Renal cortex interstitium (tissue), 15 donors: ENCODE data around the gene SHQ1. TPM values are rescaled to one million over a fixed set of nuclear protein-coding genes. Genes with fewer than 3 reads are reported as not detected.

Experiments used
- DNase-seq, 11 donors: peaks; one replicate each; pipeline ENCODE4 v3.0.0-alpha.2; 2013; ENCODE audit warnings: low read depth in 9 of 11, low spot score in 4 of 11; ENCODE audit errors: extremely low read depth in 1 of 11
- long read RNA-seq, 16 experiments: transcript quantifications; one replicate each; lab custom pipeline, GENCODE V29; 2026
- polyA plus RNA-seq, 3 donors: library from polyadenylated mRNA; unstranded; fragments of 120-200 nt; gene quantifications; one replicate each; pipeline ENCODE4 v1.2.1, GENCODE V29; 2013; ENCODE audit not compliant: insufficient read length in 3 of 3

The SHQ1 gene
- 10 to 100 TPM; 22.7 to 27.2 (median 23.6) TPM for polyA plus RNA-seq
- long read RNA-seq, donor 1, partial matches to known transcripts: 0 of 3 reads
- long read RNA-seq, donor 1, other reads (novel, unspliced or antisense): 0 of 3 reads
- long read RNA-seq, donor 2, partial matches to known transcripts: 0 of 4 reads
- long read RNA-seq, donor 2, other reads (novel, unspliced or antisense): 0 of 4 reads
- long read RNA-seq, donor 3, transcript SHQ1-201 (11 exons, 2,879 nt): major isoform, 10 of 18 reads
- long read RNA-seq, donor 3, partial matches to known transcripts: 8 of 18 reads
- long read RNA-seq, donor 3, other reads (novel, unspliced or antisense): 0 of 18 reads
- long read RNA-seq, donor 4, full-length matches to known transcripts: 5 of 5 reads
- long read RNA-seq, donor 4, partial matches to known transcripts: 0 of 5 reads
- long read RNA-seq, donor 4, other reads (novel, unspliced or antisense): 0 of 5 reads
- long read RNA-seq, donor 5: 0 reads
- long read RNA-seq, donor 6, transcript SHQ1-201 (11 exons, 2,879 nt): major isoform, 8 of 8 reads
- long read RNA-seq, donor 6, partial matches to known transcripts: 0 of 8 reads
- long read RNA-seq, donor 6, other reads (novel, unspliced or antisense): 0 of 8 reads
- long read RNA-seq, donor 7, transcript SHQ1-201 (11 exons, 2,879 nt): major isoform, 5 of 5 reads
- long read RNA-seq, donor 7, partial matches to known transcripts: 0 of 5 reads
- long read RNA-seq, donor 7, other reads (novel, unspliced or antisense): 0 of 5 reads
- long read RNA-seq, donor 8, transcript SHQ1-201 (11 exons, 2,879 nt): major isoform, 9 of 9 reads
- long read RNA-seq, donor 8, partial matches to known transcripts: 0 of 9 reads
- long read RNA-seq, donor 8, other reads (novel, unspliced or antisense): 0 of 9 reads
- long read RNA-seq, donor 9, transcript SHQ1-201 (11 exons, 2,879 nt): major isoform, 6 of 6 reads
- long read RNA-seq, donor 9, partial matches to known transcripts: 0 of 6 reads
- long read RNA-seq, donor 9, other reads (novel, unspliced or antisense): 0 of 6 reads
- long read RNA-seq, donor 10, transcript SHQ1-201 (11 exons, 2,879 nt): major isoform, 5 of 5 reads
- long read RNA-seq, donor 10, partial matches to known transcripts: 0 of 5 reads
- long read RNA-seq, donor 10, other reads (novel, unspliced or antisense): 0 of 5 reads
- long read RNA-seq, donor 11, partial matches to known transcripts: 0 of 3 reads
- long read RNA-seq, donor 11, other reads (novel, unspliced or antisense): 0 of 3 reads
- long read RNA-seq, donor 12, partial matches to known transcripts: 0 of 1 reads
- long read RNA-seq, donor 12, other reads (novel, unspliced or antisense): 0 of 1 reads
- long read RNA-seq, donor 13, transcript SHQ1-201 (11 exons, 2,879 nt): major isoform, 5 of 5 reads
- long read RNA-seq, donor 13, partial matches to known transcripts: 0 of 5 reads
- long read RNA-seq, donor 13, other reads (novel, unspliced or antisense): 0 of 5 reads
- long read RNA-seq, donor 14, partial matches to known transcripts: 0 of 2 reads
- long read RNA-seq, donor 14, other reads (novel, unspliced or antisense): 0 of 2 reads
- long read RNA-seq, donor 15, partial matches to known transcripts: 0 of 2 reads
- long read RNA-seq, donor 15, other reads (novel, unspliced or antisense): 0 of 2 reads
- long read RNA-seq, donor 16, transcript SHQ1-201 (11 exons, 2,879 nt): major isoform, 12 of 25 reads
- long read RNA-seq, donor 16, partial matches to known transcripts: 13 of 25 reads
- long read RNA-seq, donor 16, other reads (novel, unspliced or antisense): 0 of 25 reads

DNA sequence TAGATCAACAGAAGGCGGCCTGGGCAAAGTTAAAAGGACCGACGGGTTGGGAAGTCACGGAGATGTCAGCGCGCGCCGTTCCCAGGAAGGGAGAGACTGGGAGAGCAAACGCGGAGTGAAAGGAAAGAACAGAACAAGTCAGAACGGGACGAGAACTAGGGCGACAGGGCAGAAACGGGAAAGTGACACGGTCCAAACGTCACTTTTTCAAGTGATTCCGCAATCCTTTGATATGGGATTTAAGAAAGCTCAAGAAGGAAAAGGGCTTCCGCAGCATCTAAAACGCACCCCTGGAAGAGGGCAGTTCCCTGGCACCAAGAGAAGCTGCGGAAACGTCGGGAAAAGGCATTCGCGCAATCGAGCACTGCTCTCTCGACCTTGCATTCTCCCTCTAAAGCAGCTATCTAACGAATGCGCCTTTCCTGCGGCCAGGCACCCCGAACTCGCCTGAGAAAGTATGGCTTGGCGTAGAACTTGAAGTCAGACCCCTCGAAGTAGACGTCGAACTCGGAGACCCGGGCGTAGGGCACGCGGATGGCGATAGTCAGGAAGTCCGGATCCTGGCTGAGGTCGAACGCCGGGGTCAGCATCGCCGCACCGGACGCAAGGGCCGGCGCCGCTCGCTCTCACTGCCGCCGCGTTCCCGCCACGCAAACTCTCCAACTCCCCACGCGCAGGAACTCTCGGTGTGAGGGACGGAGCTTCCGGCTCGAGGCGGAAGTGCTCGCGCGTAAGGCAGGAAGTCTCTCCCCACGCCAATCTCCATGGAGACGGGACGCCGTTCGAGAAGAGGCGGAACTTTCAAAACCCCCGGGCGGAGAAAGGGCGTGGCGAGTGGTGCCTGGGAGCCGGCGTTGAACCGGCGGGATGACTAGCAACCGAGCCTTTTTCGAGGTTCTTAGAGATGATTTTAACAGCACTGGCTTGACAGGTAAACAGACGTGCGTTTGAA, at the start of gene SHQ1:
Gene SHQ1, minus strand, starts transcription at position 695 of the 952 bp plus-strand sequence. Its CDS starts 105 bp downstream, at position 590.
- DNase-seq: peak; percentile 86 to 96 (median 93)

DNA sequence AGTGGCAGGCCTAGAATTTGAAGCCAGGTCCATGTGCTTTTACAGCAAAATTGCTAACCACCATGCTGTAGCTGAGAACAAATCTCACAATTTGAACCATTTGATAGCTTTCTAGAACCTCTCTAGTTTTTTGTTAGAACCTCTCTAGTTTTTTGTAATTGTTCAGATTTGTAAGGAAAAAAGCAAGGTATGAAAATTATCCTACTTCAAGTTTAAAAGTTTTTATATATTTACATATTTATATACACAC, 49.4 kb upstream of the SHQ1 start:
- DNase-seq: no peak

DNA sequence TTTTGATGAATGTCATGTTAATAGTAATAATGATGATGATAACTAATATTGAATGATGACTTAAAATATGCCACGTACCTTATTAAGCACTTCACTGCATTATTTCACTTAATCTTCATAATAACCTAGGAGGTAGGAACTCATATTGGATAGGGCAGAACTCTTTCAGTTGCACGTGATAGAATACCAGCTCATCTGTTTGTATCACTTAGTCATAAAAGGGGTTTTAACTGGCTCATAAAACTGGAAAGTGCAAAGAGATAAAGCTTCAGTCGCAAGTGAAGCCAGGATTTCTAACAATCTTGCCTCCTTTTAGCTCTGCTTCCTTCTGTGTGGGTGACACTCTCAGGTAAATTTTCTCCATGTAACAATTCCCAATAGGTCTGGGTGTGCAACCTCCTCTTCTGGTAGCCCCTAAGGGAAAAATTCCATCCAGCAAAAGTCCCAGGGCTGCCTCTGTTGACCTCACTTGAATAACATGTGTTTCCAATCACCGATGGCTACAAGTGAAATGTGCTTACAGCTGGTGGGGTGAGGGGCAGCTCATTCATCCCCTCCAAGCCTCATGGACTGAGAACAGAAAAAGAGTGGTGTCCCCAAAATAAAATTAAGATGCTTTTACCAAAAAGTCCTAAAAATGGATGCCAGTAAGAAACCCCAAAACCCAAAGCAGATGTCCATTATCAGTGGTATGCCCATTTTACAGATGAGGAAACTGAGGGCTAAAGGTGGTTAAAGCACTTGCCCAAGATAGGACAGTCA, 48.9 kb upstream of the SHQ1 start:
- no peak for DNase-seq

DNA sequence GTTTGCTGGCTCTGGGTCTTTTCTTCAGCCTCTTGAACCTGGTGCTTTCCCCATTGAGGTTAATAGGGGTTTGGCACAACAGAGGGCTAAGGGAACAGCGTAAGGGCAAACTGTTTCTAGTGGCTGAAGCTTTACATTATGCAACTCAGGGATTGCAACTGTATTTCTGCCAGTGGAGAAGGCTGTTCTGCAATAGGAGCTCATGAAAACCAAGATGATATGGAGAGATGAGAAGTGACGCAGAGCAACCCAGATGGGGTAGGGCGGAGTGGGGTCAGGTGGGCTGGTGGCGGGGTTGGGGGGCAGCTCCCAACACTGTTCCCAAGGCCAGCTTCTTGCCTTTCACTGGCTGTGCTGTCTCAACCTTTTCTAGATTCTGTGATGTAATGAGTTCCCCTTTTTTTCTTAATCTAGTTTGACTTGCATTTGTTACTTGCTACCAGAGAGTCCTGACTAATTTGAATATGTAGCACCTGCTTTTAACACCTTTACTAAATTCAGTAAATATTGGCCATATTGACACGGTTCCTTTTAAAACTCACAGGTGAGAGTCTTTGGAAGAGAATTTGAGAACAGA, 46.8 kb upstream of the SHQ1 start:
- no peak for DNase-seq

DNA sequence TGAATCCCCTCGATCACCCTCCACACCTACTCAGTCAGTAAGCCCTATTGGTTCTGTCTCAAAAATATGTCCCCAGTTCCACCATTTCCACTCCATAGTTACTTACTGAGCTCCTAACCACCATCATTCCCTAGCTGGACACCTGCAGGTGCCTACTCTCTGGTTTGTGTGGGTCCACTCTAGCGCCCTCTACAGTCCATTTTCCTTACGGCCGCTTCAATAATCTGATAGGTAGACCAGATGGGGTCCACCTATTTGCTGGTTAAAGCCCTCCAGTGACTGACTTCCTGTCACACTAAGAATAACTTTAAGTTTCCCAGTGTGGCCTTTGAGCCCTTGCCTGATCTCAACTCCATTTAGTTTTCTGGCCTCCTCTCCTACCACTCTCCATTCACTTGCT, 44.6 kb upstream of the SHQ1 start:
- DNase-seq: no peak

DNA sequence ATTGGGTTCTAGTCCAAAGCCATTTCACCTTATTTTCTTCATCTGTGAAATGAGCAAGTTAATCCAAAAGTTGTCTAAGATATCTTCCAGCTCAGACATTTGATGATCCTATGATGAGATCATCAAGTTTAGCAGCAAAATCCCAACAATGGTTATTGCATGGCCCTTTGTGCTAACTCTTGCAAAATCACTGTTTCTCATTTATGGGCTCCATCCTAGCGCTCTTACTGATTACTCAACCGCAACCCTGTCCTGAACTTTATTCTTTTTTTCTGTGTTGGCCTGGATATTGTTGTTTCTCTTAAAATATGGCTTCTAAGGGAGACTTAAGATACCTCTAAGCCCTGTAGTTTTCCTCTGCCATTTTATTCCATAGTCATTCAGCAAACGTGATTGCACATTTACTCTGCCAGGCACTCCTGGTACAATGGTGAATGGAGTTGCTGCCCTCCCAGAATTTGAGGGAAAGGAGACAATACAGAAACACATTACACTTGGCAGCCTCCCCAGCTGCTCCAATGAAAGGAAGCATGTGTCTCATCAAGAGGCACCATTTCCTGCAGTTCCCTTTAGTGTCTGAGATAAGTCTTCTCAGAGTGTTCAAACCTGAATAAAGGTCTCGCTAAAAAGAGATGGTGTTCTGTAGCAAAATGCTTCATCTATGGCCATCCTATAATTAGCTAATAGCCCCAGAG, 44.0 kb upstream of the SHQ1 start:
- no peak for DNase-seq

DNA sequence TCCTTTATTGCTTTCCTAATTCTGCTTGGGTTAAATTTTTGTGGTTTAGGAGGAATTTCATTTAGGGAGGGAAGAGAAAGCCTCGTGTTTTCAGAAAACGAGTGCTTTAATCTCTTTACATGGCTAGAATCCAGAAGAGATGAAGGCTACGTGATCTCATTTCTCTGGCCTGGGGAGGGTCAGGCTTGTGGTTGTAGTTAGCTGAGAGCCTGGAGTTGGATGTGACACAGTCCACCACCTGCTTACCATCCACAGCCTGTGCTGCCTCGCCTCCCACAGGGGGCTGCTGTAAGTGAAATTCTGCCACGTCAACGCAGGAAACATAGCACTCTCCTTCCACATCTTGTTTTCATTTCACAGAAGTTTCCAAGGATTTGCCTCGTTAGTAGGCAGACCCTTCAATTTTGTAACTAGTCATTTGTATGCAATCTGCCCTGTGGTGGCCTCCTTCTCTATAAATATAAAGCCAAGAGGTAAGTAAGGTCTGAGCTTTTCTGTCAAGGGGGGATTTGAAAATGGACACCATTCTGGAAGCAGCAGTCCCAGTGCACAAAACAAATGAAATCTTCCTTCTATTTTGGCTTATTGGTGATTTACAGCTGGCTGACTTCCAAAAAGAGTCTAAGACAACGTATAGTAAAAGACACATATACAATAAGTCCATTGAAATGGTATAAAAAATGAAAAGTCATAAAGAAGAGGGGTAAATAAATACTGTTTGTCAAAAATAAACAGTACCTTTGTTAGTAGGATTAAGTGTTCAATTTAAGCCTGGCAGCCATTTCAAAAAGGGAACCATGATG, 43.0 kb upstream of the SHQ1 start:
- peak in 3 of 11 donors; percentile 53 to 78 (median 63) for DNase-seq

DNA sequence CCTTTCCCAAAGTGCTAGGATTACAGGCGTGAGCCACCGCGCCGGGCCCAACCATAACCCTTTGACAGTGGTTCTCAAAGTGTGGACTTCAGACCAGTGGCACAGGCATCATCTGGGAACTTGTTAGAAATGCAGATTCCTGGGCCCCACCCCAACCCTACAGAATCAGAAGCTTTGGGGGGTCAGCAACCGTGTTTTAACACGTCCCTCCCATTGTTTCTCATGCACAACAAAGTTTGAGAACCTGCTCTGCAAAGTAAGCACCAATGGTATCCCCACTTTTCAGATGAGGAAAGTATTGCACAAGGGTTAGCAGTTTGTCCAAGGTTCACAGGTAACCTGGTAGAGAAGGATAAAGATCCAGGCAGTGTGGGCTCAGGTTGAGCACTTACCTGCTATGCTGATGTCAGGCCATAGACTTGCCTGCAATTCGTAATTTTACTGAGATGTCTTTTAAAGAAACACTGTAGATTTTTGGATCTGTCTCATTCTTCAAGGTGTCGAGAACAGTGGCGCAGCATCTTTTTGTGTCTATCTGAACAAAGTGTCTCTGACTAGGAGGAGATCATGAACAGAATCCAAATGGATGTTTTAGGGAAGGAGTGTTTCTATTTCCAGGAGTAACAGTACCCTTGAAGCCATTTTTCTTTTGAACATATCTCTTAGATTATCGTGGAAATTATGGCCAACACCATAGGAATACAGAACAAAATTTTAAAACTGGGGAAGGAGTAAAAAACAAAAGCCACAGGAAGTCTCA, 42.1 kb upstream of the SHQ1 start:
- DNase-seq: no peak

DNA sequence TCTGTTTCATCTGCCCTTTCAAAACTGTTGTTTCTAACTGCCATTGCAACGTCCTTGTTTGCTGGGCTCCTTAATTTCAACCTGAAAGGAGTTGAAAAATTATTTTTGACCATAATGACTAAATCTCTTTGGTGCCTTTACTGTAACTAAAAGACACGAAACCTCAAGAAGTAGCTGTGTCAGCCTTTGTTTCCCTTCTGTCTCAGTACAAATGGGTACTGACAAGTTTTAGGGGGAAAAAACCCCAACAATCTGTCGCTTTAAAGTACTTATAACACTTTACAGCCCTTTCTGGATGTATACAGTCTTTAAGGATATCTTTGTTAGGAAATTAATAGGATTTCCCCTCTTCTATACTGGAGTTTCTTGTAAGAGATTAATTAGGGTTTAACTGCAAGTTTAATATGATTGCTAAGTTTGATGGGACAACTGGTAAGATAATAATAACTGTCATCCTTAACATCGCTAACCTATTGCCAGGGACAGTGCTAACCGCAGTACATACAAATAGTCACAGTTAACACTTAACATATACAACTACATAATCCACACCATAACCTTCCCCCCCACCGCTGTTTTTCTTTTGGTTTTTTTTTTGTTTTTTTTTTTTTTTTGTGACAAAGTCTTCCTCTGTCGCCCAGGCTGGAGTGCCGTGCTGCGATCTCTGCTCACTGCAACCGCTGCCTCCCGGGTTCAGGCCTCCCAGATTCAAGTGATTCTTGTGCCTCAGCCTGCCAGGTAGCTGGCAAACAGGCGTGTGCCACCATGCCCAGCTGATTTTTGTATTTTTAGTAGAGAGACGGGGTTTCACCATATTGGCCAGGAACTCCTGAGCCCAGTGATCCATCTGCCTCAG, 41.3 kb upstream of the SHQ1 start:
- DNase-seq: no peak

DNA sequence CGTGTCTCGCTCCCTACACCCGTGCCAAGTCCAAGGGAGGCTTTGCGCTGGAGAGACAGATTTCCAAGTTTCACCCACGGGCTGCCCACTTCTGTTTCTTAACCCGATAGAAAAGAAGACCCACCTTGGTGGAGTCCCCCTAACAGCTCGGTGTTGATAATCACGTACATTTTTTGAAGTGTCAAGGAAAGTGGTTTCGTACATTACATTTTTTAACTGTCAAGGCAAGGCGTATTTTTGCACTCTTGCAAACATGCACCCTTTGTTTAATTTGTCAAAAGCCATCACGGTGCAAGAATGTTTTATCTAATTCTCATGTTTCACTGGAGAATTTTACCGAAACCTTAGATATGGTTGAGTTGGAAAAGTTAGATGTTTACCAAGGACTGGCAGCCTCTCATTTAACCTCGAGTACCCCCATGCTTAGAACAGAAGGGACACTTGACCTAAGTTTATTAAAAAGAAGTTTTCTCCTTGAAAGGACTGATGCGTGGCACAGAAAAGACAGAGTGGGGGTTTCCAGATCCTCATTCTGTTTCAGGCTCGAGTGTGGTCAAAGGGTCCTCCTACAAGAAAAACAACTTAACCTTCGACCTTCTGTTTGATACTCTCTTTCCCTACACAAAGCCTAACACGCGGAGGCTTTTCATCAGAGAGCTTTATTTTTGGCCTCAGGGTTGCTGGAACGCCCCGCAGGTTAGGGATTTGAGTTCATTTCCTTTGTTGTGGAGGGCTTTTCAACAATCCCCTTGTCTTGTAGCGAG, 40.5 kb upstream of the SHQ1 start:
- no peak for DNase-seq

DNA sequence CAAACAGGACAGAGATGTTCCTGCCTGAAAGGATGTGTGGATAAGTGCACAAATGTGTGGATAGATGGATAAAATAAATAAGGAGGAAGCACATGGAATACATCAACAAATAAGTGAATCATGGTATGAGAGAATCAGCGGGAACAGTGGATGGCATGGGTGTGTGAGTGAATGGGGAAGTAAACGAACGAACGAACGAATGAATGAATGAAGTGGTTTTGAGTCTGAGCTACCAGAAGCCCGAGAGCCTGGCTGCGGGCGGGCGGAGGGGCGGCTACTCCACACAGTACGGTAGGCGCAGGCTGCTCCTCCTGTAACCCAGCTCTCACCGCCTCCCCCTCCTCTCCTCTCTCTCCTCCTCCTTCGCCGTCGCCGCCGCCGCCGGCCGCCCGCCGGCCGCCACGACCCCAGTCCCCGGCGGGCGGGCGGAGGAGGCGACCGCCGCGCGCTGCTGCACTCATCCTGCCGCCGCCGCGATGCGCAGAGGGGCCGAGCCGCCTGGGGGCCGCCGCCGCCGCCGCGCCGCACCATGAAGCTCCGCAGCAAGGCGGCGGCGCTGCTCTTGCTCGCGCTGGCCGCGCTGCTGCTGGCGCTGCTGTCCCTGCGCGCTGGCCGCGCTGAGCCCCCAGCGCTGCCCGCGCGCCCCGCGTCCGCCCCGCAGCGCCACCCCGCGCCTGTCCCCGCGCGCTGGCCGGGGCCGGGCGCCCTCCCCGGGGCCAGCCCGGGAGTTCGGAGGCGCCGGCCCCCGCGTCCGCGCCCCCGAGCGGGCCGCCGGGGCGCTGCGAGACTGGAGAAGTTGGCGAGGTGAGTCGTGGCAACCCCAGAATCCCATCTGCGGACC, 39.7 kb upstream of the SHQ1 start, which contains the start of gene GXYLT2:
Gene GXYLT2, plus strand, starts transcription at position 342 of the 841 bp plus-strand sequence. Its CDS starts 188 bp downstream, at position 530.
- DNase-seq: peak in 7 of 11 donors; percentile 68 to 81 (median 78)

DNA sequence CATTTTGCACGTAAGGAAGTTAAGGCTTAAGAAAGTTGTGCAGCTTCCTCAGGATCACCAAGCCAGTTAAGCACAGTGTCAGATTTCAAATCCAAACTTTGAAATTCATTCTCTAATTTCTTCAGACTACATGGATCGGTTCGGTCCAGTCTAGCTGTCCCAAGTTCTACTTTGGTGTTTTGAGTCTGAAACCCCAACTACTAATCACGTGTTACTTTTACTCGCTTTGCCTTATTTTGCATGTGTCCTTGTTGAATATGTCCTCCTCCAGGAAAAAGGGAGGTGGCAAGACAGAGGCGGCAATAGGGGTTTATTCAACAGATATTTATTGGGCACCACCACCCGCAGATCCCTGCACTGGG, 39.1 kb upstream of the SHQ1 start:
- no peak for DNase-seq
